ENCODE measurements around the gene HOXA1.

DNA sequence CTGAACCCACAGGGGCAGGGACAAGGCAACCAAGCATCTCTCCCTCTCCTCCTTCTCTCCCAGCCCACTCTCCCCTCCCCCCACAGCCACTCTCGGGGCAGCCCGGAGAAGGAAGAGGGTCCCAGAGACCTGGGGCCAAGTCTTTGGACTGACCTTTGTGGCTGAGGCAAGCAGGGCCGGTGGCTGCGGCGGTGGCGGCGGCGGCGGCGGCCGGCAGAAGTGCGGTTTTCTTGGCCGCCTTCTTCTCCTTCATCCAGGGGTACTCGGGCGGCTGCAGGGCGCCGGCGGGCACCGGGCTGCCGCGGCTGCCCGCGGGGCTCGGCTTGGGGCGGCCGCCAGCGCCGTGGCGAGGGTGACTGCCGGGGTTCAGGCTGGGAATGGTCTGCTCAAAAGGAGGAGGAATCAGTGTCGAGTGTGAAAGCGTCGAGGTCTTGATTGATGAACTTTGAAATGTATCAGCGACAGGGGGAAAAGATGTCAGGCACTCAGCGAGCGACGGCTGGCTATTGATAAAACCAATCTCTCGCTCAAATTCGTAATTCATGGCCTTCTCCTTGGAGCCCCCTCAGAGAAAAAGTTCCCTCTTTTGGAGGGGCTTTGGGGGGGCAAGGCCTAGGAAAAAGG, 6.3 kb upstream of the HOXA1 start:
- TF ChIP-seq, protein P1, sequence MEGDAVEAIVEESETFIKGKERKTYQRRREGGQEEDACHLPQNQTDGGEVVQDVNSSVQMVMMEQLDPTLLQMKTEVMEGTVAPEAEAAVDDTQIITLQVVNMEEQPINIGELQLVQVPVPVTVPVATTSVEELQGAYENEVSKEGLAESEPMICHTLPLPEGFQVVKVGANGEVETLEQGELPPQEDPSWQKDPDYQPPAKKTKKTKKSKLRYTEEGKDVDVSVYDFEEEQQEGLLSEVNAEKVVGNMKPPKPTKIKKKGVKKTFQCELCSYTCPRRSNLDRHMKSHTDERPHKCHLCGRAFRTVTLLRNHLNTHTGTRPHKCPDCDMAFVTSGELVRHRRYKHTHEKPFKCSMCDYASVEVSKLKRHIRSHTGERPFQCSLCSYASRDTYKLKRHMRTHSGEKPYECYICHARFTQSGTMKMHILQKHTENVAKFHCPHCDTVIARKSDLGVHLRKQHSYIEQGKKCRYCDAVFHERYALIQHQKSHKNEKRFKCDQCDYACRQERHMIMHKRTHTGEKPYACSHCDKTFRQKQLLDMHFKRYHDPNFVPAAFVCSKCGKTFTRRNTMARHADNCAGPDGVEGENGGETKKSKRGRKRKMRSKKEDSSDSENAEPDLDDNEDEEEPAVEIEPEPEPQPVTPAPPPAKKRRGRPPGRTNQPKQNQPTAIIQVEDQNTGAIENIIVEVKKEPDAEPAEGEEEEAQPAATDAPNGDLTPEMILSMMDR (IDR thresholded peaks at IDR 0.05; ENCODE audit: low read length) = no peak
- TF ChIP-seq EZH2phosphoT487 (IDR thresholded peaks at IDR 0.05; ENCODE audit: low read length) (no peak), EZH2 (optimal IDR thresholded peaks at IDR 0.05; ENCODE audit: low read depth, low read length) (no peak)
